GM12864 (cell line): ENCODE measurements around the gene KLHL30.
"Not testable (repeated sequence)": the region's sequence is repeated elsewhere in the genome, so short reads cannot be mapped to it uniquely, and the experiment has no call there.

Experiments
- DNase-seq: peaks from one replicate; pipeline ENCODE4 v3.0.0-alpha.2; 2011; ENCODE audit warnings: low read depth
- H3K4me3 ChIP-seq: 2 replicates; pipeline ENCODE4 v1.5.1; 2011; ENCODE audit warnings: mild to moderate bottlenecking, low read depth, low read length, control low read depth
- CTCF ChIP-seq: IDR thresholded peaks from 2 replicates; pipeline ENCODE4 v1.5.1; 2011; ENCODE audit warnings: low read depth, mild to moderate bottlenecking, moderate library complexity, low read length, control low read depth, inconsistent platforms; ENCODE audit errors: missing control alignments

The KLHL30 gene

GRCh38 chr2:238108423-238109183 is 29.9 kb upstream of the KLHL30 start:
- peak overlapping the region; percentile 55 for H3K4me3 ChIP-seq
- TF ChIP-seq CTCF: no peak
- peak; percentile 56 for DNase-seq

GRCh38 chr2:238113611-238114010 is 24.9 kb upstream of the KLHL30 start:
- no peak overlapping the region for H3K4me3 ChIP-seq
- no peak for DNase-seq
- TF ChIP-seq CTCF: no peak

- no peak for TF ChIP-seq CTCF
- no peak overlapping the region for H3K4me3 ChIP-seq
- no peak for DNase-seq
Observed at GRCh38 chr2:238114331-238114841, 24.1 kb upstream of the KLHL30 start.

- H3K4me3 ChIP-seq: no peak overlapping the region
- no peak for TF ChIP-seq CTCF
- DNase-seq: no peak
Observed at GRCh38 chr2:238114851-238115660, 23.4 kb upstream of the KLHL30 start.

GRCh38 chr2:238115709-238116108 is 22.8 kb upstream of the KLHL30 start:
- not testable (repeated sequence) for DNase-seq, H3K4me3 ChIP-seq

- no peak for TF ChIP-seq CTCF
- H3K4me3 ChIP-seq: no peak overlapping the region
- no peak for DNase-seq
Observed at GRCh38 chr2:238116298-238117198, 21.9 kb upstream of the KLHL30 start.
